Measurements from ENCODE around the gene PSMA5.

Gene PSMA5

DNA sequence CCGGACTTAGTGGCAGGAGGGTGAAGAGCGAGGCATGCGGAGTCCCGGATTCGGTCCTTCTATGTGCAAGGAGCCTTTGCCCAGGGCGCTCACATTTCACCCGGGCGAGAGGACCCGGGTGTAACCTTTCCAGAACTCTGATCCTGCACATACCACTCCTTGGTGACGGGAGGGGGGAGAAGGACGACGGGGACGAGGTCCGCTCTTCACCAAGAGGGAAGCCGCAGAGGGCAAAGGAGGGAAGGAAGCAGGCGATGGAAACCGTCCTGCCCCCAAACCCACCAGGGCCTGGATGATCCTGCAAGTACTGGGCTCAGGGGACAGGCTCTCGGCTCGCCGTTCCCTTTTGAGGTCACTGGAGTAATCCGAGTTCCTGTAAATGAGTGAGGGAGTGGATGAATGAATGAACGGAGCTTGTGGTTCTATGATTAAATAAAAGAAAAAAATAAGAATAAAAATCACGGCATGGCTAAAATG is 41.1 kb upstream of the PSMA5 start:
- Histone ChIP-seq H3K79me2 (ENCODE audit: control insufficient read depth, insufficient read depth, low read length, poor library complexity) (no peaks in the 10 kb centered on the region), H3K36me3 (ENCODE audit: control insufficient read depth in 1 of 2, insufficient read depth in 2 of 2, low read length in 2 of 2) (no peaks in the 10 kb centered on the region), H3K14ac (ENCODE audit: low read length) (no peak overlapping the region), H4K12ac (ENCODE audit: low read depth, low read length) (no peak overlapping the region), H3K27me3 (ENCODE audit: insufficient read depth, low read length) (peaks cover 34% of the 10 kb centered on the region), H4K8ac (ENCODE audit: low read depth, low read length) (no peak overlapping the region), H2BK12ac (ENCODE audit: low read length) (no peak overlapping the region), H3K4me1 (ENCODE audit: control insufficient read depth in 1 of 2, insufficient read depth in 2 of 2, low read length in 2 of 2) (peaks cover 8 to 10% of the 10 kb centered on the region in 2 experiments), H4K91ac (ENCODE audit: low read depth, low read length) (no peak overlapping the region), H2BK120ac (ENCODE audit: insufficient read depth, low read length, poor library complexity) (no peak overlapping the region), H2AK5ac (ENCODE audit: low read length) (no peak overlapping the region), H3K9ac (ENCODE audit: low read length) (no peak overlapping the region), H3K23ac (ENCODE audit: low read length) (no peak overlapping the region), H3K4me2 (ENCODE audit: low read length) (peak overlapping the region; percentile 9), H3K18ac (ENCODE audit: low read length) (no peak overlapping the region), H2AFZ (ENCODE audit: insufficient read depth, low read length, poor library complexity) (no peak overlapping the region), H3K9me3 (ENCODE audit: insufficient read depth, low read depth, low read length) (no peaks in the 10 kb centered on the region), H3K4ac (ENCODE audit: low read depth, low read length) (no peak overlapping the region), H3K79me1 (ENCODE audit: low read length) (no peaks in the 10 kb centered on the region), H3K27ac (ENCODE audit: low read depth, low read length) (no peak overlapping the region), H2BK5ac (ENCODE audit: low read depth, low read length, poor library complexity) (no peak overlapping the region), H3K4me3 (ENCODE audit: low read depth, low read length) (no peak overlapping the region)
- no peak for DNase-seq
- 100% methylated on average over 1 of the region's 23 CpGs for WGBS (ENCODE audit: extremely low coverage, insufficient coverage, insufficient read length)

GRCh38 chr1:109466452-109467300 is 40.4 kb upstream of the PSMA5 start, which contains the start of gene SYPL2:
SYPL2 (plus strand) TSS chr1:109466546; CDS start chr1:109466844, 298 bp downstream.
- H3K9ac ChIP-seq (ENCODE audit: low read length): no peak within 1 kb of the TSS
- H2BK12ac ChIP-seq (ENCODE audit: low read length): no peak within 1 kb of the TSS
- no peak within 1 kb of the TSS for H3K14ac ChIP-seq (ENCODE audit: low read length)
- no peak within 1 kb of the TSS for H3K18ac ChIP-seq (ENCODE audit: low read length)
- peak within 1 kb of the TSS; percentile 27 for H2BK120ac ChIP-seq (ENCODE audit: insufficient read depth, low read length, poor library complexity)
- no peak within 1 kb of the TSS for H2BK5ac ChIP-seq (ENCODE audit: low read depth, low read length, poor library complexity)
- no peak within 1 kb of the TSS for H4K12ac ChIP-seq (ENCODE audit: low read depth, low read length)
- peak within 1 kb of the TSS; percentile 59 for H3K4me3 ChIP-seq (ENCODE audit: low read depth, low read length)
- WGBS (ENCODE audit: extremely low coverage, insufficient coverage, insufficient read length): no CpG with 5 or more reads among the region's 88 CpGs
- no peak within 1 kb of the TSS for H3K27ac ChIP-seq (ENCODE audit: low read depth, low read length)
- H2AK5ac ChIP-seq (ENCODE audit: low read length): no peak within 1 kb of the TSS
- DNase-seq: peak in 1 of 2 donors; percentile 54
- H3K4ac ChIP-seq (ENCODE audit: low read depth, low read length): no peak within 1 kb of the TSS
- peak within 1 kb of the TSS; percentile 30 for H2AFZ ChIP-seq (ENCODE audit: insufficient read depth, low read length, poor library complexity)
- H3K23ac ChIP-seq (ENCODE audit: low read length): no peak within 1 kb of the TSS
- H3K4me2 ChIP-seq (ENCODE audit: low read length): peak within 1 kb of the TSS; percentile 87
- H3K79me1 ChIP-seq (ENCODE audit: low read length): no peaks in the 10 kb centered on the region
- no peaks in the 10 kb centered on the region for H3K9me3 ChIP-seq (ENCODE audit: insufficient read depth, low read depth, low read length)
- H3K27me3 ChIP-seq (ENCODE audit: insufficient read depth, low read length): peaks cover 34% of the 10 kb centered on the region
- no peaks in the 10 kb centered on the region for H3K79me2 ChIP-seq (ENCODE audit: control insufficient read depth, insufficient read depth, low read length, poor library complexity)
- H4K91ac ChIP-seq (ENCODE audit: low read depth, low read length): no peak within 1 kb of the TSS
- H3K36me3 ChIP-seq (ENCODE audit: control insufficient read depth in 1 of 2, insufficient read depth in 2 of 2, low read length in 2 of 2): no peaks in the 10 kb centered on the region
- no peak within 1 kb of the TSS for H4K8ac ChIP-seq (ENCODE audit: low read depth, low read length)
- peaks cover 8 to 10% of the 10 kb centered on the region in 2 experiments for H3K4me1 ChIP-seq (ENCODE audit: control insufficient read depth in 1 of 2, insufficient read depth in 2 of 2, low read length in 2 of 2)

GRCh38 chr1:109466125-109466451 is 39.8 kb upstream of the PSMA5 start:
- no peak overlapping the region for H3K27ac ChIP-seq (ENCODE audit: low read depth, low read length)
- H3K4me3 ChIP-seq (ENCODE audit: low read depth, low read length): peak overlapping the region; percentile 59
- H3K27me3 ChIP-seq (ENCODE audit: insufficient read depth, low read length): peaks cover 34% of the 10 kb centered on the region
- H3K79me1 ChIP-seq (ENCODE audit: low read length): no peaks in the 10 kb centered on the region
- no peaks in the 10 kb centered on the region for H3K79me2 ChIP-seq (ENCODE audit: control insufficient read depth, insufficient read depth, low read length, poor library complexity)
- no peak overlapping the region for H3K9ac ChIP-seq (ENCODE audit: low read length)
- H2AK5ac ChIP-seq (ENCODE audit: low read length): no peak overlapping the region
- WGBS (ENCODE audit: extremely low coverage, insufficient coverage, insufficient read length): no CpG with 5 or more reads among the region's 24 CpGs
- peak in 1 of 2 donors; percentile 5 for DNase-seq
- H3K4me2 ChIP-seq (ENCODE audit: low read length): peak overlapping the region; percentile 87
- no peak overlapping the region for H4K8ac ChIP-seq (ENCODE audit: low read depth, low read length)
- H2AFZ ChIP-seq (ENCODE audit: insufficient read depth, low read length, poor library complexity): peak overlapping the region; percentile 30
- H4K12ac ChIP-seq (ENCODE audit: low read depth, low read length): no peak overlapping the region
- H2BK120ac ChIP-seq (ENCODE audit: insufficient read depth, low read length, poor library complexity): peak overlapping the region; percentile 27
- no peaks in the 10 kb centered on the region for H3K9me3 ChIP-seq (ENCODE audit: insufficient read depth, low read depth, low read length)
- H3K14ac ChIP-seq (ENCODE audit: low read length): no peak overlapping the region
- H3K36me3 ChIP-seq (ENCODE audit: control insufficient read depth in 1 of 2, insufficient read depth in 2 of 2, low read length in 2 of 2): no peaks in the 10 kb centered on the region
- no peak overlapping the region for H3K23ac ChIP-seq (ENCODE audit: low read length)
- H2BK5ac ChIP-seq (ENCODE audit: low read depth, low read length, poor library complexity): no peak overlapping the region
- H3K18ac ChIP-seq (ENCODE audit: low read length): no peak overlapping the region
- H4K91ac ChIP-seq (ENCODE audit: low read depth, low read length): no peak overlapping the region
- H3K4me1 ChIP-seq (ENCODE audit: control insufficient read depth in 1 of 2, insufficient read depth in 2 of 2, low read length in 2 of 2): peaks cover 8 to 10% of the 10 kb centered on the region in 2 experiments
- no peak overlapping the region for H2BK12ac ChIP-seq (ENCODE audit: low read length)
- H3K4ac ChIP-seq (ENCODE audit: low read depth, low read length): no peak overlapping the region

DNA sequence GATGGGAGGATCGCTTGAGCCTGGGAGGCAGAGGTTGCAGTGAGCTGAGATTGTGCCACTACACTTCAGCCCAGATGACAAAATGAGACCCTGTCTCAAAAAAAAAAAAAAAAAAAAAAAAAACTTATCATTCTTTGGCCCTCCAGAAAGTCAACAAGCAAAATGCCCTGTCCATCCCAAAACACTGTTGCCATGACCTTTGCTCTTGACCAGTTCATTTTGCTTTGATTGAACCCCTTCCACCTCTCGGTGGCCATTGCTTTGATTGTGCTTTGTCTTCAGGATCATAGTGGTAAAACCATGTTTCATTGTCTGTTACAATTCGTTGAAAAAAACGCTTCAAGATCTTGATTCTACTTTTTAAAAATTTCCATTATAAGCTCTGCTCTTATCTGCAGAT is 31.6 kb upstream of the PSMA5 start:
- no peak overlapping the region for H4K8ac ChIP-seq (ENCODE audit: low read depth, low read length)
- no peaks in the 10 kb centered on the region for H3K4me1 ChIP-seq (ENCODE audit: control insufficient read depth in 1 of 2, insufficient read depth in 2 of 2, low read length in 2 of 2)
- H3K4ac ChIP-seq (ENCODE audit: low read depth, low read length): no peak overlapping the region
- no peak for DNase-seq
- no CpG with 5 or more reads among the region's 4 CpGs for WGBS (ENCODE audit: extremely low coverage, insufficient coverage, insufficient read length)
- no peak overlapping the region for H3K4me3 ChIP-seq (ENCODE audit: low read depth, low read length)
- no peak overlapping the region for H2BK12ac ChIP-seq (ENCODE audit: low read length)
- H3K9ac ChIP-seq (ENCODE audit: low read length): no peak overlapping the region
- H3K9me3 ChIP-seq (ENCODE audit: insufficient read depth, low read depth, low read length): no peaks in the 10 kb centered on the region
- H3K79me2 ChIP-seq (ENCODE audit: control insufficient read depth, insufficient read depth, low read length, poor library complexity): no peaks in the 10 kb centered on the region
- no peak overlapping the region for H2BK120ac ChIP-seq (ENCODE audit: insufficient read depth, low read length, poor library complexity)
- no peaks in the 10 kb centered on the region for H3K27me3 ChIP-seq (ENCODE audit: insufficient read depth, low read length)
- no peaks in the 10 kb centered on the region for H3K36me3 ChIP-seq (ENCODE audit: control insufficient read depth in 1 of 2, insufficient read depth in 2 of 2, low read length in 2 of 2)
- H2AK5ac ChIP-seq (ENCODE audit: low read length): no peak overlapping the region
- H3K23ac ChIP-seq (ENCODE audit: low read length): no peak overlapping the region
- H4K91ac ChIP-seq (ENCODE audit: low read depth, low read length): no peak overlapping the region
- H4K12ac ChIP-seq (ENCODE audit: low read depth, low read length): no peak overlapping the region
- H2BK5ac ChIP-seq (ENCODE audit: low read depth, low read length, poor library complexity): no peak overlapping the region
- no peaks in the 10 kb centered on the region for H3K79me1 ChIP-seq (ENCODE audit: low read length)
- no peak overlapping the region for H3K4me2 ChIP-seq (ENCODE audit: low read length)
- no peak overlapping the region for H2AFZ ChIP-seq (ENCODE audit: insufficient read depth, low read length, poor library complexity)
- H3K18ac ChIP-seq (ENCODE audit: low read length): no peak overlapping the region
- H3K27ac ChIP-seq (ENCODE audit: low read depth, low read length): no peak overlapping the region
- H3K14ac ChIP-seq (ENCODE audit: low read length): no peak overlapping the region

Measured in trophoblast cell (in vitro differentiated cells and primary cell).